Activated T-cell treated with anti-CD3 and anti-CD28 coated beads, Interleukin-2, amount 50 U/mL, for 48 hours (primary cell): ENCODE results near the gene TENT5C.

Source experiments
- DNase-seq, 2 experiments: peaks; one replicate each; pipeline ENCODE4 v3.0.0-alpha.2; 2020

The TENT5C gene

GRCh38 chr1:117573386-117574023, 32.3 kb upstream of the TENT5C start:
- peak in 1 of 2 experiments; percentile 21 for DNase-seq

GRCh38 chr1:117574161-117574835, 31.6 kb upstream of the TENT5C start:
- no peak for DNase-seq

- DNase-seq = no peak
These were observed 30.1 kb upstream of the TENT5C start for GRCh38 chr1:117575586-117576225.

- DNase-seq = no peak
These were observed 29.6 kb upstream of the TENT5C start for GRCh38 chr1:117576236-117576635.

- no peak for DNase-seq
These were observed 28.5 kb upstream of the TENT5C start for GRCh38 chr1:117577191-117577885.

GRCh38 chr1:117578466-117578865, 27.4 kb upstream of the TENT5C start:
- DNase-seq = no peak

GRCh38 chr1:117579221-117579906, 26.5 kb upstream of the TENT5C start:
- no peak for DNase-seq

GRCh38 chr1:117580436-117580835, 25.4 kb upstream of the TENT5C start:
- DNase-seq = no peak

GRCh38 chr1:117580882-117581281, 25.0 kb upstream of the TENT5C start:
- DNase-seq = no peak

- no peak for DNase-seq
These were observed 24.4 kb upstream of the TENT5C start for GRCh38 chr1:117581391-117581943.

GRCh38 chr1:117582451-117582850, 23.4 kb upstream of the TENT5C start:
- no peak for DNase-seq

GRCh38 chr1:117583247-117583646, 22.6 kb upstream of the TENT5C start:
- no peak for DNase-seq

GRCh38 chr1:117584181-117584580, 21.7 kb upstream of the TENT5C start:
- no peak for DNase-seq

- DNase-seq = no peak
These were observed 20.8 kb upstream of the TENT5C start for GRCh38 chr1:117585086-117585485.

- no peak for DNase-seq
These were observed 19.5 kb upstream of the TENT5C start for GRCh38 chr1:117586337-117586736.

GRCh38 chr1:117586747-117587498, 18.9 kb upstream of the TENT5C start:
- no peak for DNase-seq

- no peak for DNase-seq
These were observed 18.1 kb upstream of the TENT5C start for GRCh38 chr1:117587499-117588356.

GRCh38 chr1:117589544-117589943, 16.3 kb upstream of the TENT5C start:
- DNase-seq = no peak

- DNase-seq = no peak
These were observed 15.4 kb upstream of the TENT5C start for GRCh38 chr1:117590273-117590925.

GRCh38 chr1:117591252-117591651, 14.6 kb upstream of the TENT5C start:
- no peak for DNase-seq
